ENCODE results near the gene STXBP2. TPM values are rescaled to one million over a fixed set of nuclear protein-coding genes. Genes with fewer than 3 reads are reported as not detected.

Gene STXBP2
- total and polyA plus RNA-seq, 9 of the 15 experiments (the other 6 are each of a cell fraction or from before 2014, with no cell fraction given): 2.5 to 163 (median 71.3) TPM

GRCh38 chr19:7648265-7649014, 11.5 kb downstream of the STXBP2 start (continued):
- TF ChIP-seq TAF7 (tag; IDR thresholded peaks at IDR 0.05): no peak
- 0 out of 2 replicates have a peak, but pooled peaks have one; percentile 82 for TF ChIP-seq DNMT1 (IDR thresholded peaks at IDR 0.05)
- peak; percentile 47; the same call in 1 of the 2 replicates for TF ChIP-seq POLR2A (conservative IDR thresholded peaks at IDR 0.05)
- TF ChIP-seq ZNF239 (CRISPR knock-in tag; IDR thresholded peaks at IDR 0.05): peak; percentile 100
- TF ChIP-seq POLR2AphosphoS2 (IDR thresholded peaks at IDR 0.05; ENCODE audit: low read length): peak; percentile 90; the same call in 1 of the 2 replicates
- TF ChIP-seq, protein P1, sequence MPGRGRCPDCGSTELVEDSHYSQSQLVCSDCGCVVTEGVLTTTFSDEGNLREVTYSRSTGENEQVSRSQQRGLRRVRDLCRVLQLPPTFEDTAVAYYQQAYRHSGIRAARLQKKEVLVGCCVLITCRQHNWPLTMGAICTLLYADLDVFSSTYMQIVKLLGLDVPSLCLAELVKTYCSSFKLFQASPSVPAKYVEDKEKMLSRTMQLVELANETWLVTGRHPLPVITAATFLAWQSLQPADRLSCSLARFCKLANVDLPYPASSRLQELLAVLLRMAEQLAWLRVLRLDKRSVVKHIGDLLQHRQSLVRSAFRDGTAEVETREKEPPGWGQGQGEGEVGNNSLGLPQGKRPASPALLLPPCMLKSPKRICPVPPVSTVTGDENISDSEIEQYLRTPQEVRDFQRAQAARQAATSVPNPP (IDR thresholded peaks at IDR 0.05; ENCODE audit: borderline replicate concordance, insufficient read depth, insufficient read length): no peak
- peak; percentile 58; the same call in 1 of the 2 replicates for TF ChIP-seq PTBP1 (IDR thresholded peaks at IDR 0.05; ENCODE audit: low read depth, low read length)
- TF ChIP-seq RCOR1 (IDR thresholded peaks at IDR 0.05; ENCODE audit: borderline replicate concordance in 1 of 2, low read depth in 2 of 2, low read length in 2 of 2): 0 out of 4 replicates have a peak, but pooled peaks of 1 of the 2 experiments have one; percentile 27
- peak; percentile 81 for TF ChIP-seq BCOR (IDR thresholded peaks at IDR 0.05)
- TF ChIP-seq ZC3H11A (IDR thresholded peaks at IDR 0.05; ENCODE audit: low read depth, low read length): no peak
- peak; percentile 64; the same call in 1 of the 2 replicates for TF ChIP-seq ARID4B (CRISPR knock-in tag; IDR thresholded peaks at IDR 0.05)
- TF ChIP-seq JUN (IDR thresholded peaks at IDR 0.05; ENCODE audit: borderline replicate concordance, low read depth, low read length): no peak
- TF ChIP-seq JUN (CRISPR knock-in tag; IDR thresholded peaks at IDR 0.05; ENCODE audit: borderline replicate concordance): 0 out of 2 replicates have a peak, but pooled peaks have one; percentile 27
- peak; percentile 87 for TF ChIP-seq MEF2D (tag; conservative IDR thresholded peaks at IDR 0.05; ENCODE audit: low read depth)
- no peak for TF ChIP-seq ZNF212 (CRISPR knock-in tag; IDR thresholded peaks at IDR 0.05)
- TF ChIP-seq ZKSCAN1 (IDR thresholded peaks at IDR 0.05; ENCODE audit: low read depth, low read length): no peak
- TF ChIP-seq, protein P2, sequence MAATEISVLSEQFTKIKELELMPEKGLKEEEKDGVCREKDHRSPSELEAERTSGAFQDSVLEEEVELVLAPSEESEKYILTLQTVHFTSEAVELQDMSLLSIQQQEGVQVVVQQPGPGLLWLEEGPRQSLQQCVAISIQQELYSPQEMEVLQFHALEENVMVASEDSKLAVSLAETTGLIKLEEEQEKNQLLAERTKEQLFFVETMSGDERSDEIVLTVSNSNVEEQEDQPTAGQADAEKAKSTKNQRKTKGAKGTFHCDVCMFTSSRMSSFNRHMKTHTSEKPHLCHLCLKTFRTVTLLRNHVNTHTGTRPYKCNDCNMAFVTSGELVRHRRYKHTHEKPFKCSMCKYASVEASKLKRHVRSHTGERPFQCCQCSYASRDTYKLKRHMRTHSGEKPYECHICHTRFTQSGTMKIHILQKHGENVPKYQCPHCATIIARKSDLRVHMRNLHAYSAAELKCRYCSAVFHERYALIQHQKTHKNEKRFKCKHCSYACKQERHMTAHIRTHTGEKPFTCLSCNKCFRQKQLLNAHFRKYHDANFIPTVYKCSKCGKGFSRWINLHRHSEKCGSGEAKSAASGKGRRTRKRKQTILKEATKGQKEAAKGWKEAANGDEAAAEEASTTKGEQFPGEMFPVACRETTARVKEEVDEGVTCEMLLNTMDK (IDR thresholded peaks at IDR 0.05; ENCODE audit: borderline replicate concordance, insufficient read depth, low read depth, low read length, poor library complexity, severe bottlenecking): no peak
- peak; percentile 83 for TF ChIP-seq RBM25 (IDR thresholded peaks at IDR 0.05; ENCODE audit: low read depth, low read length, severe bottlenecking)
